Transverse colon (tissue), 4 donors: ENCODE results near the gene SLC11A2. TPM values are rescaled to one million over a fixed set of nuclear protein-coding genes. Genes with fewer than 3 reads are reported as not detected.

Source experiments
- DNase-seq: peaks from one replicate; pipeline ENCODE4 v3.0.0-alpha.2; 2019
- H3K27ac ChIP-seq, 4 donors: fragments of 200-600 bp; sonication (generic); 2 replicates each; pipeline ENCODE4 v1.5.1; 2016 to 2018; ENCODE audit warnings: inconsistent platforms in 4 of 4
- H3K27me3 ChIP-seq: fragments of 200-600 bp; sonication (generic); 2 replicates; pipeline ENCODE4 v1.5.1; 2017; ENCODE audit warnings: inconsistent platforms
- H3K36me3 ChIP-seq, 4 donors: fragments of 200-600 bp; sonication (generic); 2 replicates each; pipeline ENCODE4 v1.5.1; 2017 to 2019; ENCODE audit warnings: inconsistent platforms in 4 of 4
- H3K4me1 ChIP-seq, 4 donors: fragments of 200-600 bp; sonication (generic); 2 replicates each; pipeline ENCODE4 v1.5.1; 2017 to 2020; ENCODE audit warnings: inconsistent platforms in 4 of 4
- H3K4me3 ChIP-seq, 4 donors: fragments of 200-600 bp; sonication (generic); 1 replicate in 1 of 4; 2 replicates in 3 of 4; pipeline versions ENCODE4 v1.5.1 to v1.6.1; 2017 to 2019; ENCODE audit warnings: inconsistent platforms in 4 of 4
- H3K9me3 ChIP-seq, 2 donors: fragments of 200-600 bp; sonication (generic); 2 replicates each; pipeline ENCODE4 v1.5.1; 2017 to 2019; ENCODE audit warnings: inconsistent platforms in 2 of 2
- EP300 ChIP-seq: sonication (generic); formaldehyde crosslinking; IDR thresholded peaks from one replicate; pipeline ENCODE4 v1.6.1; 2017; ENCODE audit warnings: antibody characterized with exemption, low read depth
- POLR2A ChIP-seq: fragments of 450-650 bp; IDR thresholded peaks from one replicate; pipeline ENCODE4 v1.6.1; 2016; ENCODE audit warnings: antibody characterized with exemption, mild to moderate bottlenecking, moderate library complexity
- POLR2AphosphoS5 ChIP-seq, 3 donors: sonication (generic); formaldehyde crosslinking; IDR thresholded peaks; one replicate each; pipeline ENCODE4 v1.6.1; 2016; ENCODE audit warnings: antibody characterized with exemption in 3 of 3
- WGBS, 2 donors: methylation state at CpG; one replicate each; pipeline ENCODE4 v1.1.5; 2018; ENCODE audit warnings: low coverage in 1 of 2; 5-methylcytosine and 5-hydroxymethylcytosine counted together
- in situ Hi-C, 4 donors: fragments of 200-750 bp; cut with MboI; loops; one replicate each; pipeline versions ENCODE4 v1.15.0 to v1.15.1; 2017; ENCODE audit warnings: low sequenced_read_pairs in 3 of 4, low pct_ligation_motif_present in 1 of 4, low pct_unique_long_range_greater_than_20kb in 1 of 4
- intact Hi-C: fragments of 100-400 bp; cut with DNase I; formaldehyde crosslinking; loops from one replicate; pipeline ENCODE4 v1.15.1; 2023; ENCODE audit warnings: low total_unique reads
- total RNA-seq, 4 donors: library from RNA; depleted of rRNA; stranded (reverse); fragments of >200 nt; gene quantifications; one replicate each; pipeline ENCODE4 v1.1.0, GENCODE V29; 2016
- TF ChIP-seq, protein P1 (sequence below), 5 experiments: fragments of 200-600 bp in 3 of 5; fragments of 450-650 bp in 2 of 5; sonication (generic) in 3 of 5; IDR thresholded peaks; 1 replicate in 2 of 5; 2 replicates in 3 of 5; pipeline ENCODE4 v1.5.1; 2016 to 2017; ENCODE audit warnings: antibody characterized with exemption in 5 of 5, inconsistent platforms in 3 of 5, mild to moderate bottlenecking in 2 of 5, moderate library complexity in 1 of 5

The SLC11A2 gene
- total RNA-seq, 4 donors from 2014 or later, result 9.7 to 48.7 (median 42.5) TPM

DNA sequence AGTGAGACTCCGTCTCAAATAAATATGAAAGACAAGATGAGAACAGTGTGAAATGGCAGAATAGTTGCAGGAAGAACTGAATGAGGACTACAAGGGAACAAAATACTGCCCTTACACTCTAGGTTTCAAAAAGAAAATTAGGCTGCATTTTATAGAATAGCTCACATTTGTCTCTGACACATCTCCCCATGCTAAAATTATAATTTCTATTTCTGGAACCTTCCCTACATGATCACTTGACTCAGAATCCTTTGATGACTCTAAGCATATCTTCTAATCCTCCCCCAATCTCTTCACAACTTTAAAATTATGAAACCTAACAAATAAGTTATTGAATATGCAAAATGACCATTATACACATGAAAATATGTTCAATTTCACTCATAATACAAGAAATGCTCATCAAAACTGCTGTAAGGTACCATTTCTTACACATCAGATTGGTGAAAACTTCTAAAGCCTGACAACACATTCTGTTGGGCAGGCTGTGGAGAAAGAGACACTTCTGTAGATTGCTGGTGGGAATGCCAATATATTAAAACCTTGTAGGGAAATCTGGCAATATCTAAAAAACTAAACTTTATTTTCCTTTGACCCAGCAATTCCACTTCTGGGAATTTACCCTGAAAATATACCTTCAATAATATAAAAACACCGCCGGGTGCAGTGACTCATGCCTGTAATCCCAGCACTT is 78.1 kb downstream of the SLC11A2 start:
- TF ChIP-seq, protein P1, sequence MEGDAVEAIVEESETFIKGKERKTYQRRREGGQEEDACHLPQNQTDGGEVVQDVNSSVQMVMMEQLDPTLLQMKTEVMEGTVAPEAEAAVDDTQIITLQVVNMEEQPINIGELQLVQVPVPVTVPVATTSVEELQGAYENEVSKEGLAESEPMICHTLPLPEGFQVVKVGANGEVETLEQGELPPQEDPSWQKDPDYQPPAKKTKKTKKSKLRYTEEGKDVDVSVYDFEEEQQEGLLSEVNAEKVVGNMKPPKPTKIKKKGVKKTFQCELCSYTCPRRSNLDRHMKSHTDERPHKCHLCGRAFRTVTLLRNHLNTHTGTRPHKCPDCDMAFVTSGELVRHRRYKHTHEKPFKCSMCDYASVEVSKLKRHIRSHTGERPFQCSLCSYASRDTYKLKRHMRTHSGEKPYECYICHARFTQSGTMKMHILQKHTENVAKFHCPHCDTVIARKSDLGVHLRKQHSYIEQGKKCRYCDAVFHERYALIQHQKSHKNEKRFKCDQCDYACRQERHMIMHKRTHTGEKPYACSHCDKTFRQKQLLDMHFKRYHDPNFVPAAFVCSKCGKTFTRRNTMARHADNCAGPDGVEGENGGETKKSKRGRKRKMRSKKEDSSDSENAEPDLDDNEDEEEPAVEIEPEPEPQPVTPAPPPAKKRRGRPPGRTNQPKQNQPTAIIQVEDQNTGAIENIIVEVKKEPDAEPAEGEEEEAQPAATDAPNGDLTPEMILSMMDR (IDR thresholded peaks at IDR 0.05), result no peak
- no peak for TF ChIP-seq EP300
- TF ChIP-seq POLR2AphosphoS5 (IDR thresholded peaks at IDR 0.05), result no peak
- no peak for TF ChIP-seq POLR2A
- Histone ChIP-seq H3K4me3 (no peak overlapping the region), H3K4me1 (no peaks in the 10 kb centered on the region), H3K36me3 (no peaks in the 10 kb centered on the region), H3K27me3 (no peaks in the 10 kb centered on the region), H3K27ac (no peak overlapping the region), H3K9me3 (no peaks in the 10 kb centered on the region)
- in situ Hi-C loops (no loop called here), intact Hi-C loops (no loop called here)
- 86 to 94% methylated on average over 3 of the region's 3 CpGs for WGBS, 2 donors
- DNase-seq, result no peak

DNA sequence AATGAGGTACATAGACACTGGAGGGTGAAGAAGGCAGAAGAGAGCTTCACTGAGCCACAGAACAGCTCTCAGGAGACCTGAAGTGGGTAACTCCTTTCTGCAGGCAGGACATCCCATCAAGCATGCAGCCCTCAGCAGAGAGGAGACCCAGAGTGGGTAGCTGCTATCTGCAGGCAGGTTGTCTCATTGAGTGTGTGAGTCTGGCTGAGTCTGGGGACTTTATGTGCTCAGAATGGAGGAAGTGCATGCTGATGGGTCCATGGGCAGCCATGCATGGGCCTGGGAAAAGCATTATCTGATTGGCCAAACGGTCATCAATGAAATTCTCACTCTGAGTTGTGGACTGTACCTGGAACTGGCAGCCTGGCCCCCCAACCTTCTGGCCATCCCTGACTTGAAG is 88.5 kb downstream of the SLC11A2 start:
- TF ChIP-seq EP300, result no peak
- TF ChIP-seq, protein P1 (IDR thresholded peaks at IDR 0.05), result no peak
- no peak for TF ChIP-seq POLR2AphosphoS5 (IDR thresholded peaks at IDR 0.05)
- TF ChIP-seq POLR2A, result no peak
- 88 to 92% methylated on average over 1 of the region's 1 CpG for WGBS, 2 donors
- in situ Hi-C loops, result no loop called here
- Histone ChIP-seq H3K4me1 (peaks cover 22 to 40% (median 30%) of the 10 kb centered on the region in 4 donors), H3K4me3 (no peak overlapping the region), H3K27me3 (no peaks in the 10 kb centered on the region), H3K36me3 (no peaks in the 10 kb centered on the region), H3K9me3 (no peaks in the 10 kb centered on the region), H3K27ac (no peak overlapping the region)
- intact Hi-C loops, result no loop called here
- no peak for DNase-seq

DNA sequence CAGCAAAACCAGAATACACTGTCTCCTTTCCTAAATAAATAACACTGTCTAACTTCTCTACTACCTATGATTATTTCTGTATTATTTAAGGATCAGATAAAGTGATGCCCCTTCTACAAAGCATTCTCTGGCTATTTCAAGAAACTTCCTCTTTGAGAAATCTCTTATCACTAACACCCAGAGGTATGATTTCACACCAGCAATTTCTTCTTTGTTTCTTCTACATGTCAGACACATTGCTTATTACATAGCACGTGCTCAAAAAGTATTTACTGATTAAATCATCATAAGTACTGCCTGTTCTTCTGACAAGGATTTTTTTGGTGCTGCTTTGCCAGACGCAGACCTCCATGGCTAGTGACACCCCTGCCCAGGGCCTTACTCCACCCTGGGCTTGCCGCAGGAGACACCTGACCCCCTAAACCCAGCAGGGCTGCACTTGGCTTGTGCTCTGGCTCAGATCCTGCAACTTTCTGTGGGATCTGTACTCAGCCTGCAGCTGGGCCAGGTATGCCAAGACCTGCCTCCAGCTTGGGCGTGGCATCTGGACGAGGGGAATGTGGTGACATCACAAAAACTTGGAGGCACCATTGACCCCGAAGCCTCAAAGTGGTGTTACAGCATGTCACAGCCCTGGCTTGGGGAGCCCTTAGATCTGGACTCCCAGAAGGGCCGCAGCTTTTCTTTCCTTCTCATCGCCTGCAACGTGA is 89.2 kb downstream of the SLC11A2 start:
- Histone ChIP-seq H3K36me3 (no peaks in the 10 kb centered on the region), H3K27me3 (no peaks in the 10 kb centered on the region), H3K9me3 (no peaks in the 10 kb centered on the region), H3K4me1 (peaks cover 22 to 42% (median 37%) of the 10 kb centered on the region in 4 donors), H3K27ac (peak overlapping the region in 1 of 4 donors; percentile 18), H3K4me3 (no peak overlapping the region)
- in situ Hi-C loops, result no loop called here
- intact Hi-C loops, result no loop called here
- no peak for TF ChIP-seq EP300
- TF ChIP-seq, protein P1 (IDR thresholded peaks at IDR 0.05), result no peak
- no peak for TF ChIP-seq POLR2A
- no peak for TF ChIP-seq POLR2AphosphoS5 (IDR thresholded peaks at IDR 0.05)
- no peak for DNase-seq
- WGBS, 2 donors, result 87 to 88% methylated on average over 1 to 9 of the region's 9 CpGs

DNA sequence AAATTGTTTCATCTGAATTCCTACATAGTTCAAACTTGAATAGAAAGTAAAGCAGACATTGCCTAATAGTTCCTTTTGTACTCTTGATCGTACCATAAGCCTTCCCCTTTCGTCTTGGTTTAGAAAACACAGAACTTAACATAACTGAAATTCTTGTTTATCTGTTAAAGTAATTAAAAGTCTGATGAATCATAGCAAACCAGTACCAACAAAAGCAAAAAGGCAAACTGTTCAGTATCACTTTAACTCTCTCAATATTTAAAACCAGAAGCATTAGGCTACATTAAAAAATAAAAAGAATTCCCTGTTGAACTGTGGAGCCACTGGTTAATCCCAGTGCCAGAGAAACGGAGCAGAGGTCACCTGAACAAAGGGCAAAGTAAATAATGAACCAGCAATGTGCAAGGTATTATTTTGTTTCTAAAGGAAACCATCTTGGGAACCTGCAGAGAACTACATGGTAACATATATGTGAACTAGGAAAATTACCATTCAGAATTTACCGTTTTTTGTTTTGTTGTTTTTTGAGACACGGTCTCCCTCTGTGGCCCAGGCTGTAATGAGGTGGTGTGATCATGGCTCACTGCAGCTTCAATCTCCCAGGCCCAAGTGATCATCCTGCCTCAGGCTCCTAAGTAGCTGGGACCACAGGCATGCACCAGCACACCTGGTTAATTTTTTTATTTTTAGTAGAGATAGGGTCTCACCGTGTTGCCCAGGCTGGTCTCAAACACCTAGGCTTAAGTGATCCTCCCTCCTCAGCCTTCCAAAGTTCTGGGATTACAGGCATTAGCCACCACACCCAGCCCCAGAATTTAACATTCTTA is 91.0 kb downstream of the SLC11A2 start:
- peaks cover 0 to 11% (median 2%) of the 10 kb centered on the region in 4 donors for H3K36me3 ChIP-seq
- H3K9me3 ChIP-seq, result no peaks in the 10 kb centered on the region
- DNase-seq, result no peak
- no peaks in the 10 kb centered on the region for H3K27me3 ChIP-seq
- in situ Hi-C loops, result no loop called here
- H3K4me1 ChIP-seq, result peaks cover 22 to 56% (median 48%) of the 10 kb centered on the region in 4 donors
- TF ChIP-seq, protein P1 (IDR thresholded peaks at IDR 0.05), result no peak
- TF ChIP-seq POLR2AphosphoS5 (IDR thresholded peaks at IDR 0.05), result peak in 1 of 3 donors; percentile 43
- TF ChIP-seq EP300, result no peak
- intact Hi-C loops, result no loop called here
- H3K27ac ChIP-seq, result peak overlapping the region; percentile 75 to 80 (median 76)
- WGBS, 2 donors, result 40 to 52% methylated on average over 5 to 6 of the region's 6 CpGs
- H3K4me3 ChIP-seq, result no peak overlapping the region
